ENCODE data around the gene RNF113B.

- TF ChIP-seq MAFK (IDR thresholded peaks at IDR 0.05; ENCODE audit: partially characterized antibody) (no peak), SMC3 (IDR thresholded peaks at IDR 0.05) (no peak), KDM1A (IDR thresholded peaks at IDR 0.05; ENCODE audit: low read depth) (no peak)
Measured at GRCh38 chr13:98157188-98157587, 19.9 kb downstream of the RNF113B start.
